H9 (cell line): Measurements from ENCODE around the gene CFAP100. TPM values are rescaled to one million over a fixed set of nuclear protein-coding genes. Genes with fewer than 3 reads are reported as not detected.

Experiments used
- DNase-seq: peaks from one replicate; pipeline ENCODE4 v3.0.0-alpha.2; 2017
- H2AFZ ChIP-seq: one replicate; pipeline ENCODE4 v1.6.1; 2013; ENCODE audit warnings: mild to moderate bottlenecking, low read length, control low read depth, moderate library complexity
- H2AK5ac ChIP-seq: 2 replicates; pipeline ENCODE4 v1.6.1; 2013; ENCODE audit warnings: low read length, control low read depth, mixed read lengths; ENCODE audit not compliant: insufficient read length
- H2BK120ac ChIP-seq: one replicate; pipeline ENCODE4 v1.6.1; 2013; ENCODE audit warnings: low read depth, mild to moderate bottlenecking, low read length, control low read depth, inconsistent platforms; ENCODE audit not compliant: poor library complexity, severe bottlenecking
- H2BK12ac ChIP-seq: 2 replicates; pipeline ENCODE4 v1.6.1; 2013; ENCODE audit warnings: low read length, control low read depth, mixed read lengths, low read depth; ENCODE audit not compliant: insufficient read length
- H2BK15ac ChIP-seq: 2 replicates; pipeline ENCODE4 v1.6.1; 2013; ENCODE audit warnings: low read depth, low read length, control low read depth
- H2BK20ac ChIP-seq: one replicate; pipeline ENCODE4 v1.6.1; 2013; ENCODE audit warnings: low read depth, mild to moderate bottlenecking, low read length, control low read depth, inconsistent platforms; ENCODE audit not compliant: poor library complexity, severe bottlenecking
- H2BK5ac ChIP-seq: 2 replicates; pipeline ENCODE4 v1.6.1; 2013; ENCODE audit warnings: low read length, control low read depth, mixed read lengths; ENCODE audit not compliant: insufficient read length
- H3K14ac ChIP-seq: 2 replicates; pipeline ENCODE4 v1.6.1; 2013; ENCODE audit warnings: low read length, control low read depth; ENCODE audit not compliant: insufficient read depth
- H3K18ac ChIP-seq: 2 replicates; pipeline ENCODE4 v1.6.1; 2013; ENCODE audit warnings: low read depth, mild to moderate bottlenecking, mixed read lengths, low read length, control low read depth; ENCODE audit not compliant: insufficient read length
- H3K23ac ChIP-seq: 2 replicates; pipeline ENCODE4 v1.6.1; 2013; ENCODE audit warnings: low read length, control low read depth, mixed read lengths, low read depth; ENCODE audit not compliant: insufficient read length
- H3K23me2 ChIP-seq: 2 replicates; pipeline ENCODE4 v1.6.1; 2013; ENCODE audit warnings: low read depth, mild to moderate bottlenecking, mixed read lengths, low read length, control low read depth; ENCODE audit not compliant: insufficient read length, poor library complexity, severe bottlenecking
- H3K27ac ChIP-seq: 2 replicates; pipeline ENCODE4 v1.5.1; 2013; ENCODE audit warnings: low read length, control low read depth, mixed read lengths, low read depth; ENCODE audit not compliant: insufficient read length
- H3K27me3 ChIP-seq: 2 replicates; pipeline ENCODE4 v1.6.1; 2013; ENCODE audit warnings: low read length, control low read depth, inconsistent platforms; ENCODE audit not compliant: insufficient read depth
- H3K4ac ChIP-seq: 2 replicates; pipeline ENCODE4 v1.6.1; 2013; ENCODE audit warnings: low read depth, mild to moderate bottlenecking, control low read depth, inconsistent platforms, low read length, moderate library complexity
- H3K4me1 ChIP-seq: 2 replicates; pipeline ENCODE4 v1.6.1; 2013; ENCODE audit warnings: low read length, control low read depth, inconsistent platforms; ENCODE audit not compliant: insufficient read depth
- H3K4me2 ChIP-seq: 2 replicates; pipeline ENCODE4 v1.6.1; 2013; ENCODE audit warnings: low read length, control low read depth, mixed read lengths; ENCODE audit not compliant: insufficient read length, insufficient read depth
- H3K56ac ChIP-seq: 2 replicates; pipeline ENCODE4 v1.6.1; 2013; ENCODE audit warnings: low read depth, mild to moderate bottlenecking, mixed read lengths, low read length, control low read depth; ENCODE audit not compliant: insufficient read length
- H3K79me1 ChIP-seq: 2 replicates; pipeline ENCODE4 v1.6.1; 2013; ENCODE audit warnings: low read depth, mild to moderate bottlenecking, moderate library complexity, low read length, control low read depth, inconsistent platforms; ENCODE audit not compliant: insufficient read depth, poor library complexity, severe bottlenecking
- H3K79me2 ChIP-seq: 2 replicates; pipeline ENCODE4 v1.6.1; 2013; ENCODE audit warnings: low read length, control low read depth, inconsistent platforms; ENCODE audit not compliant: insufficient read depth
- H3K9ac ChIP-seq: 2 replicates; pipeline ENCODE4 v1.6.1; 2013; ENCODE audit warnings: low read length, control low read depth, mixed read lengths; ENCODE audit not compliant: insufficient read length; ENCODE audit errors: extremely low read depth
- H3K9me3 ChIP-seq: one replicate; pipeline ENCODE4 v1.6.1; 2013; ENCODE audit warnings: low read depth, low read length, inconsistent platforms; ENCODE audit not compliant: control insufficient read depth
- H3T11ph ChIP-seq: one replicate; pipeline ENCODE4 v1.6.1; 2013; ENCODE audit warnings: mild to moderate bottlenecking, low read length, control low read depth, inconsistent platforms
- H4K20me1 ChIP-seq: one replicate; pipeline ENCODE4 v1.6.1; 2013; ENCODE audit not compliant: control insufficient read depth, insufficient read length, insufficient read depth
- H4K5ac ChIP-seq: 2 replicates; pipeline ENCODE4 v1.6.1; 2013; ENCODE audit warnings: low read depth, mild to moderate bottlenecking, mixed read lengths, low read length, control low read depth; ENCODE audit not compliant: insufficient read length
- H4K8ac ChIP-seq: replicated peaks from 2 replicates; pipeline ENCODE4 v1.6.1; 2013; ENCODE audit warnings: low read length, control low read depth, mixed read lengths, low read depth; ENCODE audit not compliant: insufficient read length
- H4K91ac ChIP-seq: 2 replicates; pipeline ENCODE4 v1.6.1; 2013; ENCODE audit warnings: low read depth, mild to moderate bottlenecking, moderate library complexity, mixed read lengths, low read length, control low read depth; ENCODE audit not compliant: insufficient read length
- H3K27ac Mint-ChIP-seq, 3 experiments: 2 replicates in 2 of 3; 3 replicates in 1 of 3; pipeline ENCODE4 v1.8.0; 2020 to 2021; ENCODE audit warnings: mixed read lengths in 3 of 3, mild to moderate bottlenecking in 1 of 3, moderate library complexity in 1 of 3
- H3K27me3 Mint-ChIP-seq: 2 replicates; pipeline ENCODE4 v1.8.0; 2021; ENCODE audit warnings: low read depth, mild to moderate bottlenecking, moderate library complexity, mixed read lengths
- H3K36me3 Mint-ChIP-seq, 3 experiments: 2 replicates in 2 of 3; 3 replicates in 1 of 3; pipeline ENCODE4 v1.8.0; 2020 to 2021; ENCODE audit warnings: low read depth in 3 of 3, mixed read lengths in 3 of 3; ENCODE audit not compliant: insufficient read depth in 1 of 3
- H3K4me1 Mint-ChIP-seq, 2 experiments: 2 replicates each; pipeline ENCODE4 v1.8.0; 2020; ENCODE audit warnings: mixed read lengths in 2 of 2
- H3K4me3 Mint-ChIP-seq, 2 experiments: 2 replicates in 1 of 2; 3 replicates in 1 of 2; pipeline ENCODE4 v1.8.0; 2020 to 2021; ENCODE audit warnings: mild to moderate bottlenecking in 2 of 2, mixed read lengths in 2 of 2, moderate library complexity in 1 of 2
- H3K9me3 Mint-ChIP-seq, 2 experiments: 2 replicates in 1 of 2; 3 replicates in 1 of 2; pipeline ENCODE4 v1.8.0; 2020; ENCODE audit warnings: mild to moderate bottlenecking in 2 of 2, mixed read lengths in 2 of 2, moderate library complexity in 1 of 2
- WGBS: extraction: QIAGEN DNeasy Blood & Tissue Kit; methylation state at CpG from one replicate; pipeline ENCODE4 v1.1.7; 2013; ENCODE audit warnings: missing lambda C conversion rate, low lambda C conversion rate, mixed read lengths; ENCODE audit not compliant: insufficient read length; ENCODE audit errors: extremely low coverage; 5-methylcytosine and 5-hydroxymethylcytosine counted together
- total RNA-seq: library from RNA; stranded (reverse); gene quantifications from 2 replicates; pipeline ENCODE4 v1.2.1, GENCODE V29; 2021
- TF ChIP-seq, protein P1 (sequence below): fragments of 200-600 bp; sonication (generic); conservative IDR thresholded peaks from 3 replicates; pipeline ENCODE4 v1.8.0; 2021; ENCODE audit warnings: antibody characterized with exemption, mild to moderate bottlenecking

CFAP100 gene
- total RNA-seq, 1 experiment from 2014 or later, result 0.44 TPM

DNA sequence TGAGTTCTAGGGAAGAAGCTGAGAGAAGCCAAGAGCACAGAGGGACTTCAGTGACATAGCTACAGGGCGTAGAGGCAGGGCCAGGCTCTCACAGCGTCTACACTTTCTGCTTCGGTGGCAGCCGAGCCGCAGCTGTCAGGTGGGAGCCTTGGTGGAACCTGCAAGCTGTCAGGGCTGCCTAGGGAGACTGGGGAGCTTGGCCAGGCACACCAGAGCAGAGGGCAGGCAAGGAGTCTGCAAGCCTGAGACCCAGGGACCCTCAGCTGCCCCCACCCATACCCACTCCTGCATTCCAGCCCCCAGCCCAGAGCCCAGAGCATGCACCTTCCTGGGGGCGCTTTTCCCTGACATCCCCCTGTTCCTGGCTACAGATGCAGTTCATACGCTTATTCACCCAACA is 24.1 kb upstream of the CFAP100 start:
- H3K4me1 ChIP-seq, result no peaks in the 10 kb centered on the region

More for the DNA sequence above, 24.1 kb upstream of the CFAP100 start:
- Histone ChIP-seq H2BK5ac (no peak overlapping the region), H3K4ac (no peak overlapping the region), H3K23me2 (no peaks in the 10 kb centered on the region), H2BK20ac (no peak overlapping the region), H3K4me2 (no peak overlapping the region), H4K91ac (no peak overlapping the region), H4K5ac (no peak overlapping the region), H2AFZ (no peak overlapping the region), H3K79me2 (no peaks in the 10 kb centered on the region), H2BK12ac (no peak overlapping the region), H3K9me3 (no peaks in the 10 kb centered on the region), H3K27me3 (no peaks in the 10 kb centered on the region), H4K20me1 (no peaks in the 10 kb centered on the region), H3K14ac (no peak overlapping the region), H3K79me1 (no peaks in the 10 kb centered on the region), H3K56ac (no peak overlapping the region), H2BK15ac (no peak overlapping the region), H3K9ac (no peak overlapping the region), H3K18ac (no peak overlapping the region), H2AK5ac (no peak overlapping the region), H3K27ac (no peak overlapping the region), H3T11ph (no peak overlapping the region), H4K8ac (no peak overlapping the region), H2BK120ac (no peak overlapping the region), H3K23ac (no peak overlapping the region)
- WGBS, result no CpG with 5 or more reads among the region's 7 CpGs
- Mint-ChIP-seq H3K27me3 (no peaks in the 10 kb centered on the region; the same call in none of the 2 replicates), H3K9me3 (0 out of 5 replicates have a peak, but pooled peaks cover 0 to 2% of the 10 kb centered on the region in 2 experiments), H3K27ac (no peak overlapping the region), H3K36me3 (no peaks in the 10 kb centered on the region; a peak in 1 of 7 replicates), H3K4me1 (peaks cover 0 to 2% of the 10 kb centered on the region in 2 experiments; a peak in 1 of 4 replicates), H3K4me3 (no peak overlapping the region)
- TF ChIP-seq, protein P1, sequence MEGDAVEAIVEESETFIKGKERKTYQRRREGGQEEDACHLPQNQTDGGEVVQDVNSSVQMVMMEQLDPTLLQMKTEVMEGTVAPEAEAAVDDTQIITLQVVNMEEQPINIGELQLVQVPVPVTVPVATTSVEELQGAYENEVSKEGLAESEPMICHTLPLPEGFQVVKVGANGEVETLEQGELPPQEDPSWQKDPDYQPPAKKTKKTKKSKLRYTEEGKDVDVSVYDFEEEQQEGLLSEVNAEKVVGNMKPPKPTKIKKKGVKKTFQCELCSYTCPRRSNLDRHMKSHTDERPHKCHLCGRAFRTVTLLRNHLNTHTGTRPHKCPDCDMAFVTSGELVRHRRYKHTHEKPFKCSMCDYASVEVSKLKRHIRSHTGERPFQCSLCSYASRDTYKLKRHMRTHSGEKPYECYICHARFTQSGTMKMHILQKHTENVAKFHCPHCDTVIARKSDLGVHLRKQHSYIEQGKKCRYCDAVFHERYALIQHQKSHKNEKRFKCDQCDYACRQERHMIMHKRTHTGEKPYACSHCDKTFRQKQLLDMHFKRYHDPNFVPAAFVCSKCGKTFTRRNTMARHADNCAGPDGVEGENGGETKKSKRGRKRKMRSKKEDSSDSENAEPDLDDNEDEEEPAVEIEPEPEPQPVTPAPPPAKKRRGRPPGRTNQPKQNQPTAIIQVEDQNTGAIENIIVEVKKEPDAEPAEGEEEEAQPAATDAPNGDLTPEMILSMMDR, result no peak
- DNase-seq, result no peak
